GM19025 (cell line): Measurements from ENCODE around the gene IDH3B.
"Not testable (repeated sequence)": the region's sequence is repeated elsewhere in the genome, so short reads cannot be mapped to it uniquely, and the experiment has no call there.

Source experiments
- ATAC-seq: cut with Tn5 transposase; IDR thresholded peaks from one replicate; pipeline ENCODE4 v1.9.1; 2021; ENCODE audit warnings: mild to moderate bottlenecking, low read depth, moderate library complexity; ENCODE audit not compliant: unreplicated experiment

Gene IDH3B

GRCh38 chr20:2663887-2664719 is at the start of gene IDH3B:
TSS of gene IDH3B (minus strand) at chr20:2664216. CDS start at chr20:2664188, 28 bp downstream.
- peak; percentile 80 for ATAC-seq

- ATAC-seq = no peak
These were observed 49.3 kb upstream of the IDH3B start for GRCh38 chr20:2713285-2713684.

- no peak for ATAC-seq
These were observed 45.4 kb upstream of the IDH3B start for GRCh38 chr20:2709205-2709981.

GRCh38 chr20:2708665-2709064 is 44.6 kb upstream of the IDH3B start:
- ATAC-seq = no peak

GRCh38 chr20:2708073-2708415 is 44.0 kb upstream of the IDH3B start:
- no peak for ATAC-seq

GRCh38 chr20:2707353-2708072 is 43.5 kb upstream of the IDH3B start:
- no peak for ATAC-seq

GRCh38 chr20:2706688-2707352 is 42.8 kb upstream of the IDH3B start:
- ATAC-seq = no peak

- ATAC-seq = no peak
These were observed 42.1 kb upstream of the IDH3B start for GRCh38 chr20:2705931-2706645.

GRCh38 chr20:2703716-2704475 is 39.9 kb upstream of the IDH3B start:
- ATAC-seq = no peak

- ATAC-seq = no peak
These were observed 37.7 kb upstream of the IDH3B start for GRCh38 chr20:2701671-2702081.

GRCh38 chr20:2700913-2701620 is 37.1 kb upstream of the IDH3B start:
- no peak for ATAC-seq

GRCh38 chr20:2699775-2700413 is 35.9 kb upstream of the IDH3B start:
- ATAC-seq = no peak

- no peak for ATAC-seq
These were observed 34.9 kb upstream of the IDH3B start for GRCh38 chr20:2698912-2699311.

GRCh38 chr20:2698186-2698817 is 34.3 kb upstream of the IDH3B start:
- no peak for ATAC-seq

- no peak for ATAC-seq
These were observed 33.8 kb upstream of the IDH3B start for GRCh38 chr20:2697768-2698167.

- ATAC-seq = no peak
These were observed 32.6 kb upstream of the IDH3B start for GRCh38 chr20:2696646-2697045.

- ATAC-seq = not testable (repeated sequence)
These were observed 32.0 kb upstream of the IDH3B start for GRCh38 chr20:2695984-2696525.
